G401.6 (cell line): ENCODE results near the gene ROBO1.
A peak's percentile ranks its signal among the peaks of the same experiment; 100 is the strongest.
"Not testable (repeated sequence)": the region's sequence is repeated elsewhere in the genome, so short reads cannot be mapped to it uniquely, and the experiment has no call there.

ENCODE experiments used
- FAIRE-seq: peaks from 2 replicates; lab custom pipeline; 2012; peaks lifted over from hg19 to GRCh38; lab: Jason Lieb, UNC

The ROBO1 gene

DNA sequence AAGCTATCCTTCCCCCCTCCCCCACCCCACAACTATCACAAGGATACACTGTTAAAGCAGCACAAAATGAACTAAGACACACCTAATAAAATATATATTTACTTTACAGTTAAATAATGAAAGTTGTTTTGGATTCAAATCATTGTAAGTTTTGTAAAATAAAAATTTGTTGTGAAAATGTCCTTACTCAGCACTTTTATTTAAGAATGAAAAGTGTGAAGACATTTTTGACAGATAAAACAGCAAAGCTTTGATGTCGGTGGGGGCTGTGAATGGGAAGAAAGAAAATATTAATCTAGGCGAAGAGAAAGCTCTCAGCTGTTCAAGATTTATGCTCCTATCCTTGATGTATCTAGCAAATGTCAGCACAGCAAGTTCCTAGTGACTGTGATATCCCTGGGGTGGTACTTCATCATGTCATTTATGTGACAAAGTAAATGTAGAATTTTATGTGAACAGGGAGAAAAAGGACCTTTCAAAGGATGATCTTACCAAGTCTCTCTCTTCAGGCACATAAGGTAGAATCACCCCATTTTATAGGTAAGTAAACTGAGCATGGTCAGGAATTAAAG lies 216.4 kb downstream of the ROBO1 start:
- no peak for FAIRE-seq

DNA sequence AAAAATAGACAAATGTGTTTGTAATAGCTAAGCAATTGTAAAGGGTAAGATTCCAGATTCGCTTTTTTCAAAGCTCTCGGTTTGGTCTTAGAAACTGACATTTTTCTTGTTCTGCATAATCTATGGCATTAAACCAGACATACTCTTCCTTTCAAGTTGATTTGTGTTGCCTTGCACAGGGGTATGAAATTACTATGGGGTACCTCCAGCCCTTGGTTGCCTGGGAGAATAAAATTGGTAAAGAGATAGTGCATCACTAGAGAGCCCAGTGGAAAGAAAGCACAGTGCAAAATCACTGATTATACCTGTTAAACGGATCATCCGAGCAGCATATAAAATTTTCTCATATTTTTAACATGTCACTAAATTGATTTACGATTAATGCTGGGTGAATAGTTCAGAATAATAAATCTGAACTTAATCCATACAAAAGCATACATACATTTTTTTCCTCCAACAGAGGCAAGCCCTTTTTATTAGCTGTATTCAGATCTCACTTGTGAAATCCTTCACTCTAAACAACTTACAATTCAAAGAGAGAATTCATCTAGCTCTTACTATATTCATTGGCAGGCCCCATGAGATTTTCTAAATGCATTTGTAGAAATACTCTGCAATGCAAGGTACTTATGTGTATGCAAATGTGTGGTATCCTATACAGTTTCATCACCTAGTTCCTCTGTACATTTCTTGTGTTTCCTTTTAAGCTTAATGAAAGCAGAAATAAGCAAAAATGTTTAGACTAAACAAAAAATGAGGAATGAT lies 224.4 kb downstream of the ROBO1 start:
- FAIRE-seq, result no peak

DNA sequence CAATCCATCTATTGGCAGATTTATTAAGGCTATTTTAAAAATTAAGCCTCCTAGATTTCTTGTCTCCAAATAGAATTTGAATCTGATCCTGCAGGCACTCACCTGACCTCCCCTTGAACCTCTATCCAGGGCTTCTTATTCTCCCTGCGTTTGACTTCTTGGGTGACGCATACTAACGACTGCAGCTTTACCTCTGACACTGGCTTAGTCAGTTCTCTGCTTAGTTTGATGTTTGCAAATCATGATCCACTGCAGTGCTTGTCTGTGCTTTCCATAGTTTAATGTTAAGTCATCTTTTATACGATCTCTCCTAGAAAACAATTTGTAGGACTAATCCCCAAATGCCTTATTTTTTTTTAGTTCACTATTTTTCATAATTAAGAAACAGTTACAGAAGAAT lies 233.1 kb downstream of the ROBO1 start:
- no peak for FAIRE-seq

DNA sequence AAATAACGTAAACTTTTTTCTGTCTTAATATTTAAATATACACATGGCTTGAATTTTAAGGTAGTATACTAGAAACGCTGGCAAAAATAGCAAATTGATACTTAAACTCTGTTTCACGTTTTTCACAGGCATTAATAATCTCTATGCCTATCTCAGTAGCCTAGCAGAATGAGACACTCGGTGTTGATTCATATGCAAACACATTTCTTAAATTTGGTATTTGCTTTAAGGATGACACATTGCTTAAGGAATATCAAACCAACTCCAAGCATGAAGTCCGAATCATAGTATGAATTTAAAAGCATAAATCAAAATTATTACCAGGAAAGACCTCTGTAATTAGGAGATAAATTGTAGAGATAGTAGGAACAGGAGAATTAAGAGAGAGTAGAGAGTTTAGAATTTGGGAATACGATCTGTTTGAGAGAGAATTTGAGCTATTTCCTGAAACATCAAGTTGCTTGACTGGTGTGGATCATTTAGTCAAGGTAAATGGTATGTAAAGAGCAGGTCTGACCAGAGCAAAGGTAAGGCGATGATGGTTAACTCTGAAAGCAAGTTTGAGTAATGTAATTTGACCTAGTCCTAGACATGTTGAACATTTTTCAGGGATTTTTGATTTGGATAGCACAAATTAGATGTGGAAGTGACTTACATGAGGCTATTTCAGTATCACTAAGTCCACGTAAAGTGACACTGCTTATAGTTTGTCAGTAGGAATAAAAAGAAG lies 236.1 kb downstream of the ROBO1 start:
- no peak for FAIRE-seq

DNA sequence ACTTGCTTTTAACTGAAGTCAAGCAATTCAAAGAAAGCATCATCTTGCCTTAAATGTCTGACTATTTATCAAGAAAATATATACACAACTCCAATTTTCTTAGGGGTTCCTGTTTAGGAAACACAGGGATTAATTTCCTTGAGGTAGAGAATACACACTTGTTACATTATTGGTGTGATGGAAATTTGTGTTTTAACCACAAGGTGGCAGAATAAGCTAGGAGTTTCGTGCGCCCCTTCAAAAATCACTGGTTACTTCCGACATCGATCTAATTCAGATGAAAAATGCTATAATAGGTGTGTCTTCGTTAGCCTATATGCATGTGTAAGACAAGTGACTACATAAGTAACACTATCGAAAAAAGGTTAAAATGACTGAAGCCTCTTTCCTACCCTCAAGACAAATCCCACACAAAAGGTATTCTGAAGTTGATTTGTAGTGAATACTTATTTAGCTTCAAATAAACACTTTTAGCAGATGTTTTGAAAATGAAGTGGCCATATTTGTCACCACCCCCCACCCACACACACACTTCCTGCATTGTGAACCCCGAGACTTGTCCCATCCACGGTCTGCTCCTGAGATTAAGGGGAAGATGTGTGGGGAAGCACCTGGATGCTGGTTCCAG lies 246.5 kb downstream of the ROBO1 start:
- peak; percentile 84 for FAIRE-seq

GRCh38 chr3:79517766-79518413 lies 249.9 kb downstream of the ROBO1 start:
- no peak for FAIRE-seq

DNA sequence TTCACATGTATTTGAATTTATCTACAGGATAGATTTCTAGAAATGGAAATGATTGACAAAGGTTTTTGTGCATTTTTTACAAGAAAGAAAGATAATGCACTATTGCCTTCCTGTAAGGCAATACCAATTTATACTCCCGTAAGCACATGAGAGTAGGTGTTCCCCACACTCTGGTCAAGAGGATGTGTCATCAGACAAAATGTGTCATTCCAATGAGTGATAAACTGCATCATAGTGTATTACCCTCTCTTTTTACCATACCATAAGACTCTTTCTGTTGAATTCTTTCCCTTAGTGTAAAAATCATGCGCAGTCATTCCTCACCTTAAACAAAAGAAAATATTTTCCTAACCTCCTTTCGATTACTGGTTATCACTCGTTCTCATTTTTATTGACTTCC lies 251.0 kb downstream of the ROBO1 start:
- FAIRE-seq, result no peak

DNA sequence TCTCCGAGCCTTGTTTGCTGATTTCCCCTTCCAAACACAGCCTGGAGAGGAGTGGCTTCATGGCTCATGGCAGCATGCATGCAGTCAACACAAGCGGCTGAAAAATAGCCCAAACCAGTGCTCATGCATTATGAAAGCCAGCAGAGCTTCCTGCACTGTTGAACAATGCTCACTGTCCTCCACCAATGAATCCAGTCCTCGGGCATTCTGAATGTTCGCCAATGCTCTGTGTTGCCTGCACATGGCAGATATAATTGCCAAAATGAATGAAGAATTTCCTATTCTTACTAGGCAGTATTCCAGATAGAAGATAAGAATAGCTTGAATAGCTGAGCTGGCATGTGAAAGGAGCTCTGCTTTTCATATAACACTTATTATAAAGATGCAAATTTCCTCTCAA lies 252.7 kb downstream of the ROBO1 start:
- no peak for FAIRE-seq

- FAIRE-seq, result no peak
These were observed 253.7 kb downstream of the ROBO1 start for GRCh38 chr3:79514069-79514468.

GRCh38 chr3:79506751-79507150 lies 261.0 kb downstream of the ROBO1 start:
- no peak for FAIRE-seq

DNA sequence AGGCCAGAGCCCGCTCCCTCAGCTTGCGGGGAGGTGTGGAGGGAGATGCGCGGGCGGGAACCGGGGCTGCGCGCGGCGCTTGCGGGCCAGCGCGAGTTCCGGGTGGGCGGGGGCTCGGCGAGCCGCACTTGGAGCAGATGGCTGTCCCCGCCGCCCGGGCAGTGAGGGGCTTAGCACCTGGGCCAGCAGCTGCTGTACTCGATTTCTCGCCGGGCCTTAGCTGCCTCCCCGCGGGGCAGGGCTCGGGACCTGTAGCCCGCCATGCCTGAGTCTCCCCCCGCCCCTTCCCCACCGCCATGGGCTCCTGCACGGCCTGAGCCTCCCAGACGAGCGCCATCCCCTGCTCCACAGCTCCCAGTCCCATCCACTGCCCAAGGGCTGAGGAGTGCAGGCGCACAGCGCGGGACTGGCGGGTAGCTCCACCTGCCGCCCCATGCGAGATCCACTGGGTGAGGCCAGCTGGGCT lies 265.5 kb downstream of the ROBO1 start:
- not testable (repeated sequence) for FAIRE-seq

DNA sequence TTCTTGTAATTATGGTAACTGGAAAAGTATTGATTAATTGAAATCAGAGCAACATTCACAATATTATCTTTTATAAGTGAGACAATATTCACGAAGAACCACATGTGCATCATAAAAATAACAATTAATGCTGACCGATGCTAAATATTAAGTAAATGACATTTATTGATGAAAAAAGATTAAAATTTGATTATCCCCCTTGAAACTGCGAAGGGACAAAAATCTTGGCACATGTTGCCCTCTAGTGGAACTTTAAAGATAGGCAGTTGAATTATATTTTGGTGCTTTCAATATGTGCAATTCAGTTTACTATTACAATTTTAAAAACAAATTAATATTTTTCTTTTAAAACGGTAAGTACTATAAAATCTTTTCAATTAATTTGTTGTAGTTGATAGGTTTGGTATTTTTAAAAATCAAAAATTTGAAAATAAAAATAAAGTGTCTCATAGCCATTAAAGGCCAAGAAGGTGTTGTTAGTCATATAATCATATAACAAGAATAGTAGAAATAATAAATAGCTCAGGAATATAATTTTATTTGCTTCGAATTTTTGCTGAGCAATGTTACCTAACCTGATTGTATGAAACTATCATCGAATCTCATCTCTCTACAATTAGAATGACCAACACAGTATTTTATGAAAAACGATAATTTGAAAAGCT lies 270.2 kb downstream of the ROBO1 start:
- peak; percentile 93 for FAIRE-seq

DNA sequence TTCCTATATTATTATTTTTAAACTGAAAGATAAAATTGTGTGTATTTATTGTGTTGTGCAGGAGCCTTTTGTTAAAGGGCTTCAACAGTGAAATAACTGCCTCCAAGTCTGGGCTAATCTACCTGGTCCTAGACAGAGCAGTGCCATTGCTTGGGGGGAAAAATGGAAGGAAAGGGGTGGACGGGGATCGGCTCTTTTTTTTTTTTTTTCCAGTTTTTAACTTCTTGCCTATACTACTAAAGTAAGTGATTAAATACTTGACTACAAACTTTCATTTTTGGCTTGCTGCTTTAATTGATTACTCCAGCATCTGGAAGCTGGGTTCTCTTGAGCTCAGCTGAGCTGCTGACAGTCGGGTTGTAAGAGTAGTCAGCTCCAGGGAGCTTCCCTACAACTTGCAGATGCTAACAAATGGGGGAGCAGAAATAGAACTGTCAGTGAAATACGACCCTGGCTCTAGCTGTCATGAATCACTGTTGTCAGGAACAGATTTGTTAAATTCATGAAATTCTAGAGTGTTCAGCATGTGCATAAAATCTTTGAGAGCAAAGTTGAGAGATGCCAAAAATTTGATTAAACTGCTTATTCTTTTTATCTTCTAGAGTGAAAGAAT lies 276.7 kb downstream of the ROBO1 start:
- no peak for FAIRE-seq

DNA sequence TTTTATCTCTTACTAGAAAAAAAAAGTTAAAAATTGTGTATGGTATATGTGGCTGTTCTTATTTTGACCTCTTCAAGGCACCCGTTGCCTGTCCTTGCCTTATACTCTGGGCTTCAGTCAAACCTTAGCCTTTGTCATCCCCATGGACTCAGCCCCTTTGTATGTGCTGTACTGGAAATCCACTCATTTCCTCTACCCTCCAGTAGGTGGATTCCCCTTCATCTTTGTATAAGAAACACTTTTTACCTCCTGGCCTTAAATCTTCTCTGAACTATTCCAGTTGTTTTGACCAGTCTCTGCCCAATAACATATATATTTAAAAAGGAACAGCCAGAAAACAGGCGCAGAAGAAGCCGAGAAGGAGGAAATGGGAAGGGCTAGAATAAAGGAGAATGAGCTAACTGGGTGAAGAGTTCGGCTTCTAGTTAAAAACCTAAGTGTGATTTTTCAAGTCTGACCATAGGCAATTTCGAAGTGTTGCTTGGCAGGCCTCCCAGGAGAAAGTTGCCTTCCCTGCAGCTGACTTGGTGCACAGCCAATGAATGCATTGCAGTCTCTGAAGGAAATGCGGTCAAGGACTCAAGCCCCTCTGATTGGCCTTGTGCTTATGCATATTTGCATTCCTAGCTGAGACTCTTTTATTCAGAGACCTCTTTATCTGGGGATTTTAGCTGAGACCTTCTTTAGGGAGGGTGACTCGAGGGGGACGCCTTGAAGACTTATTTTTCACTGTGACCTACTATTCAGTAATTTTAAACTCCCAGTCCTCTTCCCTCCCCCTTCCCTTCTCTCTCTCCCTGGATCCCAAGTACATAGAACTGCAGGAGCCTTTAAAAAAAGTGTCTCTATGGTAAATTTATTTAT lies 277.4 kb downstream of the ROBO1 start:
- no peak for FAIRE-seq

GRCh38 chr3:79488407-79488806 lies 279.4 kb downstream of the ROBO1 start:
- FAIRE-seq, result no peak

GRCh38 chr3:79480746-79481145 lies 287.1 kb downstream of the ROBO1 start:
- no peak for FAIRE-seq

GRCh38 chr3:79478620-79479019 lies 289.2 kb downstream of the ROBO1 start:
- FAIRE-seq, result no peak

GRCh38 chr3:79477242-79477641 lies 290.6 kb downstream of the ROBO1 start:
- FAIRE-seq, result no peak

GRCh38 chr3:79473993-79474392 lies 293.8 kb downstream of the ROBO1 start:
- no peak for FAIRE-seq

DNA sequence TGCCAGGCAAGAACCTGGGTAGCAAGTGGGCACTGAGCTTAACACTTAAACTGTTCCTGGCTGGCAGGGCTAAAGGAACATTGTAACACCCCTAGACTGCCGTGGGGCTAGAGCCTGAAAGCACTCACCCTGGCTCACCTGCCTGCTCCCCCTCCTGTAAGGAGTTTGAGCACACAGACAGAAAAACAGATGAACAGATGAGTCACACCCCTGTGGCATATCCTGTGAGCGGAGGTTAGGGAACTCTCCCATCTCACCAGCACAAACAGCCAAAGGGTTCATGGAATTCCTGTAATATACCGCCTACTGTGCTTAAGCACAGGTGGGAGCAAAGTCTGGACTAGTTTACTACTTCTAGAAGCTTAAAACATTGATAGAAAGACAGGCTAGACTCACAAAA lies 300.1 kb downstream of the ROBO1 start:
- no peak for FAIRE-seq
